B cell (primary cell): ENCODE data around the gene MBD3L3.

ENCODE experiments used
- EZH2 ChIP-seq: IDR thresholded peaks from 2 replicates; pipeline ENCODE4 v1.6.1; 2012; ENCODE audit warnings: borderline replicate concordance, low read depth, mild to moderate bottlenecking, moderate library complexity, low read length; ENCODE audit not compliant: insufficient read depth, poor library complexity, severe bottlenecking
- TF ChIP-seq, protein P1 (sequence below): fragments of 200-600 bp; IDR thresholded peaks from one replicate; pipeline ENCODE4 v1.8.0; 2022; ENCODE audit warnings: antibody characterized with exemption, mild to moderate bottlenecking

- TF ChIP-seq, protein P1, sequence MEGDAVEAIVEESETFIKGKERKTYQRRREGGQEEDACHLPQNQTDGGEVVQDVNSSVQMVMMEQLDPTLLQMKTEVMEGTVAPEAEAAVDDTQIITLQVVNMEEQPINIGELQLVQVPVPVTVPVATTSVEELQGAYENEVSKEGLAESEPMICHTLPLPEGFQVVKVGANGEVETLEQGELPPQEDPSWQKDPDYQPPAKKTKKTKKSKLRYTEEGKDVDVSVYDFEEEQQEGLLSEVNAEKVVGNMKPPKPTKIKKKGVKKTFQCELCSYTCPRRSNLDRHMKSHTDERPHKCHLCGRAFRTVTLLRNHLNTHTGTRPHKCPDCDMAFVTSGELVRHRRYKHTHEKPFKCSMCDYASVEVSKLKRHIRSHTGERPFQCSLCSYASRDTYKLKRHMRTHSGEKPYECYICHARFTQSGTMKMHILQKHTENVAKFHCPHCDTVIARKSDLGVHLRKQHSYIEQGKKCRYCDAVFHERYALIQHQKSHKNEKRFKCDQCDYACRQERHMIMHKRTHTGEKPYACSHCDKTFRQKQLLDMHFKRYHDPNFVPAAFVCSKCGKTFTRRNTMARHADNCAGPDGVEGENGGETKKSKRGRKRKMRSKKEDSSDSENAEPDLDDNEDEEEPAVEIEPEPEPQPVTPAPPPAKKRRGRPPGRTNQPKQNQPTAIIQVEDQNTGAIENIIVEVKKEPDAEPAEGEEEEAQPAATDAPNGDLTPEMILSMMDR, result no peak
- no peak for TF ChIP-seq EZH2
Measured at GRCh38 chr19:7074705-7075282, 16.3 kb upstream of the MBD3L3 start.
